ENCODE measurements around the gene ARHGAP4.
A peak's percentile ranks its signal among the peaks of the same experiment; 100 is the strongest.

The ARHGAP4 gene

GRCh38 chrX:153884136-153884535 lies 41.9 kb downstream of the ARHGAP4 start:
- no peak overlapping the region for H3K27ac ChIP-seq (ENCODE audit: low read depth, low read length)
- H3K4me1 ChIP-seq (ENCODE audit: control insufficient read depth, insufficient read depth, low read length): peaks cover 28% of the 10 kb centered on the region; the same call in 1 of the 2 replicates
- no peak overlapping the region for H3K4me3 ChIP-seq (ENCODE audit: low read depth, low read length)
- H3K9ac ChIP-seq (ENCODE audit: low read depth, low read length): no peak overlapping the region
- H3K9me3 ChIP-seq (ENCODE audit: control insufficient read depth, insufficient read depth, low read length): peaks cover 23% of the 10 kb centered on the region
- H3K36me3 ChIP-seq (ENCODE audit: control insufficient read depth, insufficient read depth, low read length): no peaks in the 10 kb centered on the region
- H3K27me3 ChIP-seq (ENCODE audit: control insufficient read depth, insufficient read depth, low read length): peaks cover 19% of the 10 kb centered on the region

GRCh38 chrX:153883163-153883843 lies 42.8 kb downstream of the ARHGAP4 start:
- Histone ChIP-seq H3K9me3 (ENCODE audit: control insufficient read depth, insufficient read depth, low read length) (peaks cover 23% of the 10 kb centered on the region), H3K4me3 (ENCODE audit: low read depth, low read length) (no peak overlapping the region), H3K27me3 (ENCODE audit: control insufficient read depth, insufficient read depth, low read length) (peaks cover 18% of the 10 kb centered on the region), H3K4me1 (ENCODE audit: control insufficient read depth, insufficient read depth, low read length) (peaks cover 33% of the 10 kb centered on the region; the same call in 1 of the 2 replicates), H3K27ac (ENCODE audit: low read depth, low read length) (peak overlapping the region; percentile 40), H3K9ac (ENCODE audit: low read depth, low read length) (no peak overlapping the region), H3K36me3 (ENCODE audit: control insufficient read depth, insufficient read depth, low read length) (no peaks in the 10 kb centered on the region)

GRCh38 chrX:153882557-153882956 lies 43.5 kb downstream of the ARHGAP4 start:
- H3K27me3 ChIP-seq (ENCODE audit: control insufficient read depth, insufficient read depth, low read length): peaks cover 11% of the 10 kb centered on the region; the same call in 1 of the 2 replicates

GRCh38 chrX:153882086-153882498 lies 44.0 kb downstream of the ARHGAP4 start:
- Histone ChIP-seq H3K36me3 (ENCODE audit: control insufficient read depth, insufficient read depth, low read length) (no peaks in the 10 kb centered on the region), H3K27me3 (ENCODE audit: control insufficient read depth, insufficient read depth, low read length) (peaks cover 7% of the 10 kb centered on the region; the same call in 1 of the 2 replicates), H3K9me3 (ENCODE audit: control insufficient read depth, insufficient read depth, low read length) (peaks cover 20% of the 10 kb centered on the region), H3K4me1 (ENCODE audit: control insufficient read depth, insufficient read depth, low read length) (peaks cover 33% of the 10 kb centered on the region; the same call in 1 of the 2 replicates), H3K9ac (ENCODE audit: low read depth, low read length) (no peak overlapping the region), H3K4me3 (ENCODE audit: low read depth, low read length) (no peak overlapping the region), H3K27ac (ENCODE audit: low read depth, low read length) (peak overlapping the region; percentile 47)

More at GRCh38 chrX:153882557-153882956, 43.5 kb downstream of the ARHGAP4 start:
- peaks cover 36% of the 10 kb centered on the region; the same call in 1 of the 2 replicates for H3K4me1 ChIP-seq (ENCODE audit: control insufficient read depth, insufficient read depth, low read length)
- H3K9me3 ChIP-seq (ENCODE audit: control insufficient read depth, insufficient read depth, low read length): peaks cover 23% of the 10 kb centered on the region
- H3K27ac ChIP-seq (ENCODE audit: low read depth, low read length): peak overlapping the region; percentile 40
- H3K36me3 ChIP-seq (ENCODE audit: control insufficient read depth, insufficient read depth, low read length): no peaks in the 10 kb centered on the region
- H3K4me3 ChIP-seq (ENCODE audit: low read depth, low read length): no peak overlapping the region
- H3K9ac ChIP-seq (ENCODE audit: low read depth, low read length): no peak overlapping the region

- H3K27ac ChIP-seq (ENCODE audit: low read depth, low read length): no peak overlapping the region
- H3K36me3 ChIP-seq (ENCODE audit: control insufficient read depth, insufficient read depth, low read length): no peaks in the 10 kb centered on the region
- H3K27me3 ChIP-seq (ENCODE audit: control insufficient read depth, insufficient read depth, low read length): peaks cover 7% of the 10 kb centered on the region; the same call in 1 of the 2 replicates
- no peak overlapping the region for H3K4me3 ChIP-seq (ENCODE audit: low read depth, low read length)
- peaks cover 20% of the 10 kb centered on the region for H3K9me3 ChIP-seq (ENCODE audit: control insufficient read depth, insufficient read depth, low read length)
- H3K4me1 ChIP-seq (ENCODE audit: control insufficient read depth, insufficient read depth, low read length): peaks cover 31% of the 10 kb centered on the region; the same call in 1 of the 2 replicates
- H3K9ac ChIP-seq (ENCODE audit: low read depth, low read length): no peak overlapping the region
These were observed 44.8 kb downstream of the ARHGAP4 start for GRCh38 chrX:153881281-153881680.

GRCh38 chrX:153880440-153880815 lies 45.6 kb downstream of the ARHGAP4 start:
- Histone ChIP-seq H3K4me3 (ENCODE audit: low read depth, low read length) (no peak overlapping the region), H3K9ac (ENCODE audit: low read depth, low read length) (no peak overlapping the region), H3K4me1 (ENCODE audit: control insufficient read depth, insufficient read depth, low read length) (peaks cover 31% of the 10 kb centered on the region; the same call in 1 of the 2 replicates), H3K36me3 (ENCODE audit: control insufficient read depth, insufficient read depth, low read length) (no peaks in the 10 kb centered on the region), H3K27ac (ENCODE audit: low read depth, low read length) (no peak overlapping the region), H3K9me3 (ENCODE audit: control insufficient read depth, insufficient read depth, low read length) (peaks cover 22% of the 10 kb centered on the region), H3K27me3 (ENCODE audit: control insufficient read depth, insufficient read depth, low read length) (peaks cover 6% of the 10 kb centered on the region; the same call in 1 of the 2 replicates)

- 0 out of 2 replicates have a peak overlapping the region, but pooled peaks have one; percentile 23 for H3K4me3 ChIP-seq (ENCODE audit: low read depth, low read length)
- H3K27me3 ChIP-seq (ENCODE audit: control insufficient read depth, insufficient read depth, low read length): 0 out of 2 replicates have a peak, but pooled peaks cover under 1% of the 10 kb centered on the region
- peaks cover 22% of the 10 kb centered on the region for H3K9me3 ChIP-seq (ENCODE audit: control insufficient read depth, insufficient read depth, low read length)
- peaks cover 31% of the 10 kb centered on the region; the same call in 1 of the 2 replicates for H3K4me1 ChIP-seq (ENCODE audit: control insufficient read depth, insufficient read depth, low read length)
- H3K36me3 ChIP-seq (ENCODE audit: control insufficient read depth, insufficient read depth, low read length): no peaks in the 10 kb centered on the region
- no peak overlapping the region for H3K27ac ChIP-seq (ENCODE audit: low read depth, low read length)
- no peak overlapping the region for H3K9ac ChIP-seq (ENCODE audit: low read depth, low read length)
These were observed 46.2 kb downstream of the ARHGAP4 start for GRCh38 chrX:153879741-153880439.

- Histone ChIP-seq H3K27ac (ENCODE audit: low read depth, low read length) (peak overlapping the region; percentile 32), H3K9ac (ENCODE audit: low read depth, low read length) (no peak overlapping the region), H3K36me3 (ENCODE audit: control insufficient read depth, insufficient read depth, low read length) (no peaks in the 10 kb centered on the region), H3K27me3 (ENCODE audit: control insufficient read depth, insufficient read depth, low read length) (no peaks in the 10 kb centered on the region), H3K4me3 (ENCODE audit: low read depth, low read length) (peak overlapping the region; percentile 51; the same call in 1 of the 2 replicates), H3K9me3 (ENCODE audit: control insufficient read depth, insufficient read depth, low read length) (peaks cover 19% of the 10 kb centered on the region), H3K4me1 (ENCODE audit: control insufficient read depth, insufficient read depth, low read length) (peaks cover 28% of the 10 kb centered on the region; the same call in 1 of the 2 replicates)
These were observed 47.0 kb downstream of the ARHGAP4 start for GRCh38 chrX:153878969-153879653.

- peaks cover 13% of the 10 kb centered on the region for H3K9me3 ChIP-seq (ENCODE audit: control insufficient read depth, insufficient read depth, low read length)
- H3K27me3 ChIP-seq (ENCODE audit: control insufficient read depth, insufficient read depth, low read length): no peaks in the 10 kb centered on the region
- no peaks in the 10 kb centered on the region for H3K36me3 ChIP-seq (ENCODE audit: control insufficient read depth, insufficient read depth, low read length)
- no peak overlapping the region for H3K9ac ChIP-seq (ENCODE audit: low read depth, low read length)
- peak overlapping the region; percentile 51; the same call in 1 of the 2 replicates for H3K4me3 ChIP-seq (ENCODE audit: low read depth, low read length)
- H3K27ac ChIP-seq (ENCODE audit: low read depth, low read length): no peak overlapping the region
- peaks cover 21% of the 10 kb centered on the region; the same call in 1 of the 2 replicates for H3K4me1 ChIP-seq (ENCODE audit: control insufficient read depth, insufficient read depth, low read length)
These were observed 47.7 kb downstream of the ARHGAP4 start for GRCh38 chrX:153878345-153878744.

- Histone ChIP-seq H3K36me3 (ENCODE audit: control insufficient read depth, insufficient read depth, low read length) (no peaks in the 10 kb centered on the region), H3K27me3 (ENCODE audit: control insufficient read depth, insufficient read depth, low read length) (no peaks in the 10 kb centered on the region), H3K9me3 (ENCODE audit: control insufficient read depth, insufficient read depth, low read length) (peaks cover 15% of the 10 kb centered on the region), H3K4me3 (ENCODE audit: low read depth, low read length) (no peak overlapping the region), H3K4me1 (ENCODE audit: control insufficient read depth, insufficient read depth, low read length) (peaks cover 16% of the 10 kb centered on the region; the same call in 1 of the 2 replicates), H3K27ac (ENCODE audit: low read depth, low read length) (no peak overlapping the region), H3K9ac (ENCODE audit: low read depth, low read length) (no peak overlapping the region)
These were observed 48.3 kb downstream of the ARHGAP4 start for GRCh38 chrX:153877571-153878261.

Data from HUES48 (cell line).